HL-60/S4 treated with phorbol 12-myristate 13-acetate at 8.2 ng/mL for 4 days and 3 days (cell line): Measurements from ENCODE around the gene RASGEF1C.

Experiments
- in situ Hi-C: fragments of 300-500 bp; cut with MboI; formaldehyde crosslinking; loops from 2 replicates; pipeline ENCODE4 v1.15.0; 2022; ENCODE audit warnings: low sequenced_read_pairs

Gene RASGEF1C

DNA sequence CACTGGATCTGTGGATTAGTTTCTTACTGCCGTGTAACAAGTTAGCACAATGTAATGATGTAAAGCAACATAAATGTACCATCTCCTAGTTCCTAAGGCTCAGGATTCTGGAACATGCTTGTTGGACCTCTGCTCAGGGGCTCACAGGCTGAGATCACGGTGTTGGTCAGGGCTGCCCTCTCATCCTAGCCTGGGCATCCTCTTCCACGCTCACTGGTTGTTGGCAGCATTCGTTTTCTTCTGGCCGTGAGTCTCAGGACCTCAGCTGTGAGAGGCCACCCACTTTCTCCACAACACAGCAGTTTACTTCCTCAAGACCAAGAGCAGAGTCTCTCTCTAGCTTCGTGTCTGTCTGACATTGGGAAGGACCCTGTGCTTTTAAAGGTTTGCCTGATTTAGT, 17.3 kb downstream of the RASGEF1C start:
- in situ Hi-C loops: no loop called here

DNA sequence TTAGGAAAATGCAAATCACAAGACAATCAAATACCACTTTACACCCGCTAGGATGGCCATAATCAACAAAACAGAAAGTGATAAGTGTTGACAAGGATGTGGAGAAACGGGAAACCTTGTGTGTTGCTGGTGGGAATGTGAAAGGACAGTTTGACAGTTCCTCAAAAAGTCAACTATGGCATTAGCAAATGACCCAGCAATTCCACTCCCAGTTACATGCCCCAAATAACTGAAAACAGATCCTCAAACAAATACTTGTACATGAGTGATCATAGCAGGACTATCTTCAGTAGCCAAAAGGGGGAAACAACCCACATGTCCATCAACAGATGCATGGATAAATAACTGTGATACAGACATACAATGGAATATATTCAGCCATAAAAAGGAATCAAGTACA, 21.2 kb downstream of the RASGEF1C start:
- in situ Hi-C loops: no loop called here

DNA sequence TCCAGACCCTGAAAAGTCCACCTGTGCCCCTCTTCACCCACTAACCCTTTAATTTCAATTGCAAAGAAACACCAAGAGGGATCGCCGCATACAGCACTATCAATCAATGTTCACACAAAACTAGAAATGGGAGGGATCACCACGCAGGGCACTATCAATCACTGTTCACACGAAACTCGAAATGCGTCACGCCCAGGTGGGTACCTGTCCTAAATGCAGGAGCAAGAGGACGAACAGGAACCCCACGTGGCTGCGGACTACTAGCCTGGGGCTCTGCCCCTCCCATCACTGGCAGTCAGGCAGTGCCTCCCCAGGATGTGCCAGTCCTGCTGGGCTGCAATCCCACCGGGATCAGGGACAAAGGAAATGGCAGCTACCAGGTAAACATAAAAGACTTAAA, 28.2 kb downstream of the RASGEF1C start:
- in situ Hi-C loops: no loop called here

DNA sequence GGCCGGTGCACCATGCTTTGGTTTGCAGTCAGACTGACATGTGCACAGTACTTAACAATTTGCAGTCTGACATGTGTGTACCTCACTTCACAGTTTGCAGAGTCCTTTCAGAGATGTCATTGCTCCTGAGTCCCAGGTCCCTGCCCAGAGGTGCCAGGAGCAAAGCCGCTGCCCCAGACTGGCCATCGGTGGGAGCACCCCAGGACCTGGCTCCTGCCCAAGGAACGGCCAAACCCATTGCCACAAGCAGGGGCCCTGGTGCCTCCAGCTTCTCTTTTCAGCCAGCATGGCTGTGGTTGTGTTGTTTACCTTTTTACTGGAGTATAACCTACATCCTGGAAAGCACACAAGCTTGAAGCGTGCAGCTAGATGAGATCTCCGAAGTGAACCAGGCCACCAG, 28.6 kb downstream of the RASGEF1C start:
- in situ Hi-C loops: no loop called here

DNA sequence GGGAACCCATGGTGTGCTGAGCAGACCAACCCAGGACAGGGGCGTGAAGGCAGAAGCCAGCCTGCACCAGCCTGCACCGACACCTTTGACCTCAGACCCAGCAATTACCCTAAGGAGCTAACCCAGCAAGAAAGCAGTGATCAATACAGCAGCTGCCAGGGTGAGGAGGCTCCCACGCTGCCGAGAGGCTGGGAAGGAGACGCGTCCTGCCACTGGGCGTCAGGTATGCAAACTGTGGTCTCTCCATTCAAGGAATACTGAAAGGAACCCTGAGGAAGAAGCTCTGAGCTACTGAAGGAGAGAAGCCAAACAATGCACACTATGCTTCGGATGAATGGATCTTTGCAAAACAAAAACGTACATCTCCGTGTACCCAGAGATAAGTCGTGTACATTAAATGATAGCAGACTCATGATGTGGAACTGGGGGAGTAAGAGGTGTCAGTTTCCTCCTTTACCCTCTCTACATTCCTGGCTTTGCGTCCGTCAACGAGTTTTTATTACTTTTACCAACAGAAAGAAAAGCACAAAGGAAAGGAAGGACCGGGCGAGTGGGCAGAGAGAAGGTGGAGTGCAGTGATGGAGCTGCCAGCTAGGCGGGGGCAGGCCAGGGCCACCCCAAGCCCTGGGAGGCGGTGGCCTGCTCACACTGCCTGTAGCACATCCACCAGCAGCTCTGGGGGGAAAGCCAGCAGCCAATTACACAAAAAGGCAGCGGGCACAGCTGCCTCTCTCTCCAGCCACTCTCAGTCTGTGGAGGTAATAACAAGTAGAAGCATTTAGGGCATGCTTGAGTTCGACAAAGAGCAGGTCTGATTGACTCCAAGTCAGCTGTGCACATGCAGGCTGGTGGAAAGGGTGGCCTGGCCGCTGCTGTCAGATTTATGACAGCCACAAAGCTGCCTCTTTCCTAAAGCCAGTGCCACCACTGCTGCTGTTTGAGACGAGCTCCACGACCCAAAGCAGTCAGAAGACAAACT, 29.3 kb downstream of the RASGEF1C start:
- in situ Hi-C loops: no loop called here

DNA sequence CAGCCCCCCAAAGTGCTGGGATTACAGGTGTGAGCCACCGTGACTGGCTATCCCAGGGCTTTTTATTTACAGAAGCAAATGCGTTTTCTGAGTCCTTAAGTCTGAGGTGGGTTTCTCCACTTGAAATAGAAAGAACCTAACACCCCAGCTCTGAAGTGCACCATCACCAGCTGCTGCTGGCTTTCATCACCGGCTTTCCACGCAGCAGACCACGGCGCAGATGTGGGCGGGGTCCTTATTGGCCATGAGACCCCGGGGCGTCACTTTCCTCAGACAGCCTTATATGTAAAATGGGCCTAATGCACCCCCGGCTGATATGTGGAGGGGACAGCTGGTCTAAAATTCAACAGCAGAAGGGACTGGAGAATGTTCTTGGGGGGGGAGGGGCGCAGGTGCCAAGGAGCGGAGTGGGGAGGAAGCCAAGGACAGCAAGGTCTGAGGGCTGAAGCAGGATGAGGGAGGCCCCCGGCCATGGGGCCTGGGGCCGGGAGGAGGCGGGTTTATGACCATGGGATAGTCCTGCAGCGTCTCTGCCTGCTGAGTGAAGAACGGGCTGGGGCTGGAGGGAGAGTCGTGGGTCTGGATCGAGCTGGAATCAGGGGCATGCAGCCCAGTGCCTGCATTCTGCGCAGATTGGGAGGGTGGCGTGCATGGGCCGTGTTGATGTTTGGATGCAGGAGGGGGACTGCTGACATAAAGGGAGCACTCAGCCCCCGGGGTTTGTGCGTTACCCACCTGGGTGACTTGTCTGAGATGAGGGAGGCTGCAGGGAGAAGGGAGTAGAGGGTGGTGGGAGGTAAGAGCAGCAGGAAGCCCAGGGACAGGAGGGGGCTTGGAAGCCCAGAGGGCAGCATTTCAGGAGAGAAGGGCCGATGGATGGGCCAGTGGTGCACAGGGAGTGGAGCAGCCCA, 30.2 kb downstream of the RASGEF1C start:
- in situ Hi-C loops: no loop called here

DNA sequence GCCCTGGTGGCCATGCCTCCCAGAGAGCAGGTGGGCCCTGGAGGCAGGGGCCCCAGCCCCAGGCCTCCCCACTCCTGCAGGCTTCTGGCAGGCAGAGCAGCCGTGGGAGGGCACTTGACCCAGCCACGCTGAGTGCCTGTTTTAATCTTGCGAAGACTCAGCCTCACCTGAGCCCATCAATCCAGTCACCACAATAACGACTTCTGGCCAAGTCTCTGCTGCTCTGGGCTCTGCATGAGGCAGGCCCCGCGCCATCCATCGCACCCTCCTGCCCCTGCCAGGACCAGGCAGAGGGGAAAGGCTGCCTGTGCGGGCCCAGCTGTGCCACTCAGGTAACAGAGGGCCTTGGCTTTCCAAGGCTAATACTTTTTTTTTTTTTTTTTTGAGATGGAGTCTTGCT, 32.8 kb downstream of the RASGEF1C start:
- in situ Hi-C loops: no loop called here

DNA sequence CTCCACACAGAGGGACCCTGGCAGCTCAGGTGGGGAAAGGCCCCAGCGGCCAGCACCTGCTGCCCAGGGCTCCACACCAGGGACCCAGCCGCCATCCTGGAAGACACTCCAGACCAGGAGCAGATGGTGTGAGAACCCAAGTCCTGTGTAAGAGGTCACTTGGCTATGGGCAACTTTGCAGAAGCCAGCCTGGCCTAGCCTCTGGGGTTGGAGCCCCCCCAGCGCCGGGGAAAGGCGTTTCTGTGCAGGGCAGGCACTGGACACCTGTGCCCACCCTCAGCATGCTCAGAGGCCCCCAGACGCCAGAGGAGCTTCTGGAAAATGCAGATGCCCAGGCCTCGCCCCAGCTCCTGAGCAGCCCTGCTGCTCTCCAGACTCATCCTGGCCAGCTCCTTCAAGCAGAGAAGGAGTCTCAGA, 34.0 kb downstream of the RASGEF1C start:
- in situ Hi-C loops: no loop called here

DNA sequence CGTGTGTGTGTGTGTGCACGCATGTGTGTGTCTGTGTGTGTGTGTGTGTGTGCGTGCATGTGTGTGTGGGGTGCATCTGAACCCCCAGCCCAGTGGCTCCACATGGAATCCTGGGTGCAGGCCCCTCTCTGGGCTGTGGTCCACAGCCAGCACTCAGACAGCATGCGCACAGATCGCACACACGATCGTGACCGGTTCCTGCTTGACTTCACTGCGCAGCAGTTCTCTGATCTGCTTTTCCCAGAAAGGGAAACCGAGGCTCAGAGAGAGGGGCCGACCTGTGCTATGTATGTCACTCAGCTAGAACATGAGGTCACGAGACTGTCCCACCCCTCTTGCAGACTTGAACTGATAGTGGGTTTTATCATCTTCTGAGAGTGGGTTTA, 34.4 kb downstream of the RASGEF1C start:
- in situ Hi-C loops: no loop called here

DNA sequence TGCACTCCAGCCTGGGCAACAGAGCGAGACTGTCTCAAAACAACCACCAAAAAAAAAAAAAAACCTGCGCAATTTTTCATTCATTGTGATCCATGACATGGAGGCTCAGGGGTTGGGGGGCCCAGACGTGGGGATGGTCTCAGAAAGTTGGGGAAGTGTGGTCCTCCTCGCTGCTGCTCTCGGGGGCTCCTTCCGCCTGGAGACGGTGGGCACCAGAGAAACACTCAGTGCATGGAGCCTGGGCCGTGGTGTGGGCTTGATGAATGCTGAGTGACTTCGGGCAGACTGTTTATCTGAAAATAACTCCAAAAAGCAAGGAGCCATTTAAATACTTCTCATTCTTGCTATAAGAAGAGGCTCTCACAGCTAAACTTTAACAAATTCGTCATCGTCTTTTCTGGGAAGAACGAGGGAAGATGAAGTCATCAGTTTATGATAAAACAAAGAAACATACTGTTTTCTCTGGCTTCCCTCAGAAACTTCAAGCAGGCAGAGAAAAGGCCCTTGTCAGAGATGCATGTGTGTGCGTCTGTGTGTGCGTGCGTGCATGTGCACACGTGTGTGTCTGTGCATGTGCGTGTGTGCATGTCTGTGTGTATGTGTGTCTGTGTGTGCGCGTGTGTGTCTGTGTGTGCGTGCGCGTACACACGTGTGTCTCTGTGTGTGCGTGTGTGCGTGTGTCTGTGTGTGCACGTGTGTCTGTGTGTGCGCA, 35.0 kb downstream of the RASGEF1C start:
- in situ Hi-C loops: no loop called here

DNA sequence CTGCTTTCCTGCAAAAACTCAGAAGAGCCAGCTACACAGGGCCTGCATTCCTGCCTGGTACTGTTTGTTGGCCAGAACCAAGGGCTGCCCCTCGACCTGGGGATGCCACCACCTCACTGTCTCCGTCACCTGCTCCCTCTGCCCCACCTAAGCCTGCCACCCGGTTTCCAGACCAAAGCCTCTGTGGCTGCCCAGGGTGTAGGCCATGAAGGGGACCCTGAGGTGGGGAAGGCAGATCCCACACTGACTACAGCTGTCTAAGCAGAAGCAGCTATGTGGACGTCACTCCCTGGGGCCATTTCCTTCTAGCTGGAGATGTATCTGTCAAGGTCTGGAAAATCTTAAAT, 35.8 kb downstream of the RASGEF1C start:
- in situ Hi-C loops: no loop called here

DNA sequence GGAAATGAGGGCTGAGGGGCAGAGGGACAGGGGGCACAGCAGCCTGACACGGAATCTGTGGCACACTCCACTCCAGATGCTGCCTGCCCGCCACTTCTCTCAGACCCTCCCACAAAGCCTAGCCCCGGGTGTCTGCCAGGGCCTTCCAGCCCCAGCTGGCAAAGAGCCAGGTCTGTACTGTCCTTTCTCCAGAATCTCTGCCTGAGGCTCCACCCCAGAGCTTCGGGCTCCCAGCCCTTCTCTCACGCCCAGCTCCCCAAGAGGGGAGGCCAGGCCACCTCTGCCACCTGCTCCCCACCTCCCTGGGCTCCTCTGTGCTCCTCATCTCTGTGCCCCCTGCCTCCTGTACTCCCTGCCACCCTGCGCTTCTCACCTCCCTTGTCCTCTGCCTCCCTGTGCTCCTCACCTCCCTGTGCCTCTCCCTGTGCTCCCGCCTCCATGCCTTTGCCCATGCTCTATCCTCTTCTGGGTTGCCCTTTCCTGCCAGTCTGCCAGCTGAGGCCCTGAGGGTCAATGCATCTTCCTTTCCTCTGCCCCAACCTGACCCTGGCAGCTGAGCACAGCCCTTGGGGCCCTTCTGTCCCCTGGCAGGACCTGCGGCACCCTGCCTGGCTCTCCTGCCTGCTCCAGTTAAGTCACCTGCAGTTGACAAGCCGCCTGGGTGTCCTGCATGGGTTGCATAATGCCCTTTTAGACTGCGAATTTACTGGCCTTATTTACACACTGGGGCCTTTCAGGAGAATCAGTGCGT, 36.4 kb downstream of the RASGEF1C start:
- in situ Hi-C loops: no loop called here

DNA sequence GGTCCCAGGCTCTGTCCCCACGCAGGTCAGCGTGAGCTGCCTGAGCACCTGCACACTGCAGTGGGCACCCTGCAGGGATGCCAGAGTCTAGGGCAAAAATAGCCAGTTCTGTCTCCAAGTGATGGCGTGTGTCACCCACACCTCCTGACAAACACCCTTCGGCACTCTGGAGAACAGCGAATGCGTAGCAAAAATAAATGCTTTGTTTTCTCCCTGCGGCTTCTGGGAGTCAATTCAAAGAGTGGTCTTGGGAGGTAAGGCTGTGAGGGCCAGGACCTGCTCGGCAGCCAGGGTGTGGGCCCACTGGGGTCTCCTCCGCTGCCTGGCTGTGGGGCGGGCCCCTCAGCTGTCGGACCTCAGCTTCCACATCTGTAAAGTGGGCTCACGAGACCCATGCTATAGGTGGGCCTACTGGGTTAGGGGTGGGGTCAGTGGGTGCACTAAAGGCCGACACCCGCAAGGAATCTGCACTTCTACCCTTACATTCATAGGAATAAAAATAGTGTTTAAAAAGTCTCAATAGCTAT, 37.4 kb downstream of the RASGEF1C start:
- in situ Hi-C loops: no loop called here

DNA sequence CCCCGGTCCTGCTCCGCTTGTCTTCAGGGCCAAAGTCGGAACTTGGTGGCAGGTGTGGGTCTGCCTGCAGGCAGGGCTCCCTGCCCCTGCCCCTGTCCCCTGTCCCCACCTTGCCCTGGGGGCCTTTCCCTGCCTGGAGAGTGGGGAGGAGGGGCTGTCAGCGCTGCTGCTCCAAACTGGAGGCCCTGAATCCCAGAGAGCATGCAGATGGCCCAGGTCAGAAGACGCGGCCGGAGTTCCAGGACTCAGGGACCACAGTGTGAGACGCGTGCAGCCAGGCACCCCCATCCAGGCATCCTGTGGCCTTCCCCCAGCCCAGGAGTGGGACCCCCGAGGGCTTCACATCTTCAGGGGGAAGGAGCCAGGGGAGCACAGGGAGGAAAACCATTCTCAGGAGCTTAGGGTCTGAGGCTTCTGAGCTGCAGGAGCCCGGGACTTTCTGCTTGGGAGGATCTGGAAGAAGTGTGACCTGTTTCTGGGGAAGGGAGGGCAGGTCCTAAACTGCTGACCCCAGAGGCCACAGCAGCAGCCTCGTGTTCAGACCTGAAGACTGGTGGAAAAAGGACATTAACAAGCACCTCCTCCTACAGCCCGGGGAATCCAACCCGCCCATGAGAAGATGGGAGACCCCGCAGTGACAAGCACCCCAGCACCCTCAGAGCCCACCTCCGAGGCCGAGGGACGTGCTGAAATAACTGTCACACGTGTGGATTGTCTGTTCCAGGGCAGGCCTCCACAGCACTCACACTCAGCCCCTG, 38.0 kb downstream of the RASGEF1C start:
- in situ Hi-C loops: no loop called here

DNA sequence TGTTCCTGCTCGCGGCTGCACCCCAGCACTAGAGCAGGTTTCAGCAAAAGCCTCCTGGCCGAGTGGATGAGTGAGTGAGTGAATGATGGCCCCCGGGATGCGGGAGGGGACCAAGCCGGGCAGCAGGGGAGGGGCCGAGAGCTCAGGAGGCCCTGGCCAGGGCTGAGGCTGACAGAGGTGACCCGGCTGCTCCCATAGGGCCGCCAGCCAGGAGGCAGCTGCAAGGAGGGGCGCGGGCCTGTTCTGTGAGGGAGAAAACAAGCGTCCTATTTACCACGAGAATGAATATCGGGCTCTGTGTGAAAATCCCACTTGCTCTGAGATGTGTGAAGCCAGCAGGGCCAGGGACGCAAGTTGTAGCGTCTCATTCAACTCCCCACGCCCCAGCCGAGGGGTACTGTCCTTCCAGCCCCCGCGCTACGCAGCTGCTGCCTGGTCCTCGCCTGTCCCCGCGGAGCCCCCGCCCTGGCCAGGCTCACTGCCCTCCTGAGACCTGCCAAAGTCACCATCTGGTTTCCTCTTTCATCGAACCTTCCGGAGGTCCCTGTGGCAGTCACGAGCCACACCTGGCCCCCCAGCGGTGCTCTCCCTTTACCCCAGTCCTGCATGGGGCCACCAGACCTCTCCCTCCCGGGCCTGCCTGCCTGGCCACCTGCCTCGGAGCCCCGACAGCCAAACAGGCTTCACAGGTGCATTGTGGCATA, 38.8 kb downstream of the RASGEF1C start:
- in situ Hi-C loops: no loop called here

DNA sequence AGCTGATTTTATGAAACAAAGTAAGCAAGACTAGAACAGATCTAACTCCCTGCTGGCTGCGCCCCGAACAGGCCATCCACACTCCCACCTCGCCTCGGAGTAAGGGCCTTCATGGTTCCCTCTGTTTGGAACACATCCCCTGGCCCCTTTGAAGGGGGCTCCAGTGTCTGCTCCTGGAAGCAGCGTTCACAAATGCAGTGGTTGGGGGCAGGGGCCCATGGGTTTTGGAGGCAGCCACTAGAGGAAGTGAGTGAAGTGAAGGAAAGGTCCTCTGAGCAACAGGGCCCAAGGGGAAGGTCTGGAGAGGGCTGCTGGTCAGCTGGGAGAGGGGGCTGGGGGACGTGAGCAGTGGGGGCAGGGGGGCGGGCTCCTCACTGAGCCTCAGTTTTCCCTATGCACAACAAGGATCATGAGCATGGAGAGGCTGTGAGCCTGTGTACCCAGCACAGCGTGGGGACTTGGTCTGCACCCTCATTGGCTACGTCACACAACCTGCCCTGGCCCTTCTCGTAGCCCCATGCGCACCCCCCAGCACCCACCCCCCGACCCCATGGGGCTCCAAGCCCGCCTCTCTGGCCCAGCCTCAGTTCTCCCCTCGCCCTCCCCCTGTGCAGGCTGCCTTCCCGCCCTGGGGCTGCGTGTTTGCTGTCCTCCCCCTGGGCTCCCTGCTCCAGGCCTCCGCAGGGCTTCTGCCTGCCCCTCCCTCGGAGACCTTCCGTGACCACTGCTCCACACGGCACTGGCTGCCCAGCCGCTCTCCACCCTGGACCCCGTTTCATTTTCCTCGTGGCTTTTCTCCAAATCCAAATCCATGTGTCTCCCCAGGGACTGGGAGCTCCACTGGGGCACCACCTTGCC, 39.5 kb downstream of the RASGEF1C start:
- in situ Hi-C loops: no loop called here

DNA sequence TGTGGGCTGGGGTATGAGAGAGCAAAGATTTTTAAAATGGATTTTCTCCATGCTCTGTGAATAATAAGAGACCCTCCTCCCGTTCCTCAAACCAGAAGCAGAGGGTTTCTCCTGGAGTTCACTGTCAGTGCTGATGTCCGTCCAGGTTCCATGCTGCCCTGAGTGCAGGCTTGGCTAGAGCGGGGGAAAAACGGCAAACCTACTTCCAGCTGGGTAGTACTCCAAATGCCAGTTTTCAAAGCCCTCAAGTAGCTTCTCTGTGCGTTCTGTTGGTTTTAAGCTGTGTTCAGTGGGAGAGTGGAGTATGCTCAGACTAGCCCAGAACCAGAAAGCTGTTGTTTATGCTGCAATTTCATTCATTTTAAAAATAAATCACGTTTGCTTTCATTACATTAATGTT, 40.3 kb downstream of the RASGEF1C start:
- in situ Hi-C loops: no loop called here

DNA sequence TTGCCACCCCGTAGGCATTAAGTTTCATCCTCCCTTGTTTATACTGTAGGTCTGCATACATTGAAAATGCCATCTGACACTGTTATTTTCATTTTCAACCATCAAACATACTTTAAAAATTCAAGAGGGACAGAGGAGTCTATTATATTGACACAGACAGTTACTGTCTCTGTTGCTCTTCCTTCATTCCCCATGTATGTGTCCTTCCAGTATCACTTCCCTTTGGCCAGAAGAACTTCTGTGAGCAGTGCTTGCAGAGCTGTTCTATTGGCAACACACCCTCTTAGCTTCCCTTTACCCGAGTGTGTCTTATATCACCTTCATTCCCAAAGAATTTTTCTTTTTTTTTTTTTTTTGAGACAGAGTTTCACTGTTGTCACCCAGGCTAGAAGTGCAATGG, 42.8 kb downstream of the RASGEF1C start:
- in situ Hi-C loops: no loop called here
